Ascending aorta (tissue), 2 donors: ENCODE measurements around the gene MAN1C1. TPM values are rescaled to one million over a fixed set of nuclear protein-coding genes. Genes with fewer than 3 reads are reported as not detected.

Source experiments
- DNase-seq, 2 donors: peaks; one replicate each; pipeline ENCODE4 v3.0.0-alpha.2; 2019; ENCODE audit warnings: low spot score in 2 of 2
- H3K27ac ChIP-seq, 2 donors: fragments of 200-600 bp; sonication (generic); one replicate each; pipeline ENCODE4 v1.5.1; 2016 to 2017; ENCODE audit warnings: mild to moderate bottlenecking in 1 of 2
- H3K27me3 ChIP-seq: fragments of 200-600 bp; sonication (generic); one replicate; pipeline ENCODE4 v1.5.1; 2017
- H3K36me3 ChIP-seq, 2 donors: fragments of 200-600 bp; sonication (generic); one replicate each; pipeline ENCODE4 v1.5.1; 2016
- H3K4me1 ChIP-seq, 2 donors: fragments of 200-600 bp; sonication (generic); one replicate each; pipeline ENCODE4 v1.5.1; 2016 to 2017; ENCODE audit warnings: mild to moderate bottlenecking in 1 of 2
- H3K4me3 ChIP-seq, 2 donors: fragments of 200-600 bp; sonication (generic); one replicate each; pipeline ENCODE4 v1.5.1; 2016 to 2017; ENCODE audit warnings: mild to moderate bottlenecking in 1 of 2
- H3K9me3 ChIP-seq, 2 donors: fragments of 200-600 bp; sonication (generic); one replicate each; pipeline ENCODE4 v1.5.1; 2016
- CTCF ChIP-seq, 3 experiments: fragments of 200-600 bp in 2 of 3; fragments of 450-650 bp in 1 of 3; sonication (generic) in 2 of 3; IDR thresholded peaks; one replicate each; pipeline ENCODE4 v1.5.1; 2016 to 2019; ENCODE audit warnings: antibody characterized with exemption in 3 of 3, mild to moderate bottlenecking in 1 of 3, moderate library complexity in 1 of 3
- intact Hi-C: fragments of 100-400 bp; cut with DNase I; formaldehyde crosslinking; loops from one replicate; pipeline ENCODE4 v1.15.1; 2023
- total RNA-seq: library from RNA; depleted of rRNA; stranded (reverse); fragments of >200 nt; gene quantifications from one replicate; pipeline ENCODE4 v1.1.0, GENCODE V29; 2016

The MAN1C1 gene
- total RNA-seq, 1 donor from 2014 or later, result 14.3 TPM

DNA sequence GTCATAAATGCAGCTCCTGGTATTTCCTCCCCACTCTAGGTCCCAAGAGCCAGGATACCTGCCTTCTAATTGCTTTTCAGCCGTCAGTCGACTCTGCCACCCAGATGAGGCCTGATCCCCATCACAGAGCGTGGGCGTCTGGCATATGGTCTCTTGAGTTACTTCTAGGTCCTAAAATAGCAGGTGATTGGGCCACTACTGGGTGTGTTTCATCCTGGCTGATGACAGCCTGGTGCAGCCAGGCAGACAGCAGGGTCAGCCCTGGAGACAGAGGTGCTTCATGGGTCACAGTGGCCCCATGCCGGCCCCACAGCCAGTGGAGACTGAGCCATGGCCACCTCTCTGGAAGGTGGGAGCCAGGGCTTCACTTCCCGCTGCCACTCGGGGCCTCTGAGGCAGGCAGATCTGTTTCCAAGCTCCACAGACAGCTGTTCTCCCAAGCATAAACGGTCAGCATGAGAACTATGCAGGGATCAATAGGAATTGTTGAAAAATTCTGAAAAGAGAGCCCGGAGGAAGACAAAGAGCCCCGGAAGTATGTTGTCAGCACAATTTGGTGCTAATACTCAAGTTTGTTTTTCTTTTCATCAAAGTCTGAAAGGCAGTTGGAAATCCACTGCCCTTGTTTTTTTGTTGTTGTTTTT is 83.0 kb downstream of the MAN1C1 start:
- intact Hi-C loops, result loop anchor here (5.0 kb wide), 2 partner anchors 42 to 157 kb away; partner anchors contain the start of gene LDLRAP1

GRCh38 chr1:25700144-25700523 is 83.5 kb downstream of the MAN1C1 start:
- no peaks in the 10 kb centered on the region for H3K36me3 ChIP-seq
- intact Hi-C loops, result no loop called here
- peak overlapping the region; percentile 33 to 62 for H3K27ac ChIP-seq
- TF ChIP-seq CTCF (IDR thresholded peaks at IDR 0.05), result no peak
- peak in 1 of 2 donors; percentile 77 for DNase-seq
- H3K4me1 ChIP-seq, result peaks cover 6 to 44% of the 10 kb centered on the region in 2 donors
- H3K9me3 ChIP-seq, result no peaks in the 10 kb centered on the region
- H3K27me3 ChIP-seq, result no peaks in the 10 kb centered on the region
- no peak overlapping the region for H3K4me3 ChIP-seq

More for the DNA sequence above, 83.0 kb downstream of the MAN1C1 start:
- DNase-seq, result no peak
- H3K36me3 ChIP-seq, result no peaks in the 10 kb centered on the region
- no peaks in the 10 kb centered on the region for H3K9me3 ChIP-seq
- no peak for TF ChIP-seq CTCF (IDR thresholded peaks at IDR 0.05)
- no peaks in the 10 kb centered on the region for H3K27me3 ChIP-seq
- peak overlapping the region; percentile 33 to 62 for H3K27ac ChIP-seq
- H3K4me1 ChIP-seq, result peaks cover 7 to 47% of the 10 kb centered on the region in 2 donors
- H3K4me3 ChIP-seq, result no peak overlapping the region

DNA sequence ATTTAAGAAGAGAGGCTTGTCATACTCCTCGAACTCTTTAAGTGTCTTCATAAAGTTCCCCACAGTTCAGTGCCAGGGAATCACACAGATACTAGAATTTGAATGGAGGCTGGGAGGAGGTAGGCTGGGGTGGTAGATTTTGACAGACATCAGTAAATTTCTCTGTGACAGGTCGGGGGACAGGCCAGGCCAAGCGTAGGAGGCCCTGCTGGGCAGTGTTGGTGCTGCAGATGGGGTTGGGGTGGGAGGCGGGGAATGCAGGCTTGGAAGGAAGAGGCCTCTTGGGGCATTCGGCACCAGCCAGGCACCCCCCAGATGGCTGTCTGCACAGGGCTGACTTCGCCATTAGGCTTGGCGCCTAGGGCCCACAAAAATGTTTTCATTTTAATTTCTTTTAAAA is 84.0 kb downstream of the MAN1C1 start:
- Histone ChIP-seq H3K4me3 (no peak overlapping the region), H3K36me3 (no peaks in the 10 kb centered on the region), H3K27ac (peak overlapping the region; percentile 33 to 62), H3K27me3 (no peaks in the 10 kb centered on the region), H3K9me3 (no peaks in the 10 kb centered on the region), H3K4me1 (peaks cover 2 to 39% of the 10 kb centered on the region in 2 donors)
- DNase-seq, result no peak
- peak in 1 of 3 experiments; percentile 24 for TF ChIP-seq CTCF (IDR thresholded peaks at IDR 0.05)
- intact Hi-C loops, result no loop called here

DNA sequence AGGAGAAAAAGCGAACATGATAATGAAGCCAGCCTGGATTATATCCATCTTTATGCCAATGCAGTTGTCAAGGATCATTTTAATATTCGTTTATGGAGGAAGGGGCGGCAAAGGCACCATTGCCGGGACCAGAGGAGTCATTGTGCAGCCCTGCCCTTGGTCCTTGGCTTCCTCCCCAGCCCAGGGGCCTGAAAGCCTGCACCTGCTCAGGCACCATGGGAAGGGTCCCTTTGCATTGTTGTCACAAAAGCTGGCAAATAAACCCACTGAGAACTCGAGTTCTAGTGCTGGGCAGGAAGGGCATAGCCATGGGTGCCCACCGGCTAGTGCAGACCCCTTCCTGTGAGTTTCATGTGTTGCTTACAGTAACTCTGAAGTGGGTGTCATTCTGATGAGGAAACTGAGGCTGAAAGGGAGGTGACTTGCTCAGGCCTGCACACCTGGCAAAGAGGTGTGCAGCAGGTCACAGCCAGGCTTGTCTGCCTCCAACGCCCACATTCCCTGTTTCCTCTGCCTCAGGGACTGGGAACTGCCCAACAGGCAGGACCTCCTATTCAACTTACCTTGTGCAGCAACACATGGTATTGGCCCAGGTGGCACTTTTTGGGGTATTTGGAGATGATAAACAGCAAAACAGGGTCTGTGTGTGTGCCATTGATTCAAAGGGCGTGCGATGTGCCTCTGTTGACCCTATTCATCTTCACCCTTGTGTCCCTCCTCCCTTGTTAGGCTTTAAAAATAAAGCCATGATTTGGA is 84.6 kb downstream of the MAN1C1 start:
- no peaks in the 10 kb centered on the region for H3K9me3 ChIP-seq
- no peaks in the 10 kb centered on the region for H3K36me3 ChIP-seq
- intact Hi-C loops, result no loop called here
- no peak overlapping the region for H3K4me3 ChIP-seq
- no peak overlapping the region for H3K27ac ChIP-seq
- peaks cover 2 to 33% of the 10 kb centered on the region in 2 donors for H3K4me1 ChIP-seq
- DNase-seq, result no peak
- no peaks in the 10 kb centered on the region for H3K27me3 ChIP-seq
- TF ChIP-seq CTCF (IDR thresholded peaks at IDR 0.05), result no peak

DNA sequence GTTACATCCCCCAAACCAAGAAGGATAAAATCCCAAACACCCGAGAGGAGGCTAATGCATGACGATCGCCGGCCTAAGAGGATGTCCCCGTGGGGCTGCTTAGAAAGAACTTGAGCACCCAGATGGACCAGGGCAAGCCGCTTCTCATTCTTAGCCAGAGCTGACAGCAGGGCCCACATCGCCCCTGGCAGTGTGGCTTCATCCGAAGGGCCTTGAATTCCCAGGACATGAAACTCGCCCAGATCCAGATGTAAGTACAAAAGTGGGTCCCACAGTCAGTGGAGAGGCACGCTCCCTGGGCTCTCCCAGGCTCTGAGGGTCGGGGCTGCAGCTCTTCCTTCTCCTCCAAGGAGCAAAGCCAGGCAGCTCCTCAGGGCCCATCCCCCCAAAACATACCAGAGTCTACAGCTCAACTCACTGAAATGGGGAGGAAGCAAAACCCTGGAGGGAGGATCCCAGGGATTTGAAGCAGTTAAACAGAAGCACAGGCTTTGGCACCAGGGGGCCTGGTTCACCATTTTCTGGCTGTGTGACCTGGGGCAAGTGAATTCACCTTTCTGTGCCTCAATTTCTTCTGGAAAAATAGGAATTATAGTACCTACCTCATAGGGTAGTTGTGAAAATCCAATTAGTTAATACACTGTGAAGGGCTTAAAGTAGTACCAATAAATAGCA is 85.6 kb downstream of the MAN1C1 start:
- Histone ChIP-seq H3K36me3 (no peaks in the 10 kb centered on the region), H3K9me3 (no peaks in the 10 kb centered on the region), H3K27ac (no peak overlapping the region), H3K27me3 (no peaks in the 10 kb centered on the region), H3K4me3 (no peak overlapping the region), H3K4me1 (peaks cover 2 to 29% of the 10 kb centered on the region in 2 donors)
- no peak for TF ChIP-seq CTCF (IDR thresholded peaks at IDR 0.05)
- intact Hi-C loops, result no loop called here
- no peak for DNase-seq
